Glomerular visceral epithelial cell (primary cell): ENCODE data around the gene SERPINB8.
A peak's percentile ranks its signal among the peaks of the same experiment; 100 is the strongest.

Source experiments
- DNase-seq: peaks from one replicate; pipeline ENCODE4 v3.0.0-alpha.2; 2016; ENCODE audit errors: extremely low spot score

SERPINB8 gene

DNA sequence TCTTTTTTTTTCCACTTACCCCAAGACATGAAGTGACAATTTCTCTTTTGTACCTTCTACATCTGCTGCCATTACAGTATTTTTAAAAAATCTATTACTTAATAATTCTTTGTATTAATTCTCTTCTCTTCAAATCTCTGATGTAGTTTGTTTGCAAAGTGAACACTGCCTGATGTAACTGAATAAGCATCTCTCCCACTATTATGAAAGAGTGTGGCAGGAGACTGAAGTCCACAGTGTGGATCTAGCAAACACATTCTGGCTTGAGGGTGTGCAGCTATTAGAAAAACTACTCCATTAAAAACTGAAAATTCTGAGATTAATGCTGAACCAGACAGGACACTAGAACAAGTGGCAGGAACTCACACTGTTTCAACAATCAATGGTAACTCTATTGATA lies 5.0 kb upstream of the SERPINB8 start:
- no peak for DNase-seq

DNA sequence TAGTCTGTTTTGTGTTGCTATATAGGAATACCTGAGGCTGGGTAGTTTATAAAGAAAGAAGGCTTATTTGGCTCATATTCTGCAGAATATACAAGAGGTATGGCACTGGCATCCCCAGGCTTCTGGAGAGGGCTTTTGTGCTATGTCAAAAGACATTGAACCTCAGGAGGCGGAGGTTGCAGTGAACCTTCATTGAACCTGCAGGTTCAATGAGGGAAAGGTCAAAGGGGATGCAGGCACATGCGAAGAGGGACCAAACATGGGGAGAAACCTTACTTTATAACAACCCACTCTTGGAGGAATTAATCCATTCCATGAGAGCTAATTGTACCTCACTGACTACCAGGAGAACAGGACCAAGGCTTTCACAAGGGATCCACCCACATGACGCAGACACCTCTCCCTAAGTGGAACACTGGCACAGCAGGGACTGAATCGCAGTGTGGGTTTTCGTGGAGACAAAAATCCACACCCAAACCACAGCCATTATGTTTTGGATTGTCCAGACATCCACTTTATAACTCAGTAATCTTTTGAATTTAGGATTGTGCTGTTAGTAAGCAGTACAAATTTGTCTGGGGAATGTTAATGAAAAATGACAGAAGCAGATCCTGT lies 4.1 kb upstream of the SERPINB8 start:
- no peak for DNase-seq

DNA sequence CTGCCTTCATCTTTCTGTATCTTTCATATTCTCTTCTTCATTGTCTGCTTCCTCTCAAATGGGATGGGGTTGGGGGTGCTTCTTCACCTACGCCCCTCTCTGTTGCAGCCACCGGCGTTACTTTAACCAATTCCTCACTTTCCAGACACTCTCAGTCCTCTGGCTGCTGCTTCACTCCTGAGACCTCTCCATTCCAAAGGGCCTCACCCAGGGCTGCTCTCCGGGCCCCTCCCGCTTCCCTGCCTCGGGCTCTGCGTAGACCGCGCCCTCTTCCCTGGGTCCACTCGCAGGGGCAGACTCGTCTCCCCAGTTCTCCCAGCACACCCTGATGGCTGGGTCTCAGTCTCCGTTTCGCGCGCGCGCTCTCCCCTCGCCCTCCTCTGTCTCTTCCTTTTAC lies 926 bp downstream of the SERPINB8 start:
- DNase-seq = peak; percentile 71

DNA sequence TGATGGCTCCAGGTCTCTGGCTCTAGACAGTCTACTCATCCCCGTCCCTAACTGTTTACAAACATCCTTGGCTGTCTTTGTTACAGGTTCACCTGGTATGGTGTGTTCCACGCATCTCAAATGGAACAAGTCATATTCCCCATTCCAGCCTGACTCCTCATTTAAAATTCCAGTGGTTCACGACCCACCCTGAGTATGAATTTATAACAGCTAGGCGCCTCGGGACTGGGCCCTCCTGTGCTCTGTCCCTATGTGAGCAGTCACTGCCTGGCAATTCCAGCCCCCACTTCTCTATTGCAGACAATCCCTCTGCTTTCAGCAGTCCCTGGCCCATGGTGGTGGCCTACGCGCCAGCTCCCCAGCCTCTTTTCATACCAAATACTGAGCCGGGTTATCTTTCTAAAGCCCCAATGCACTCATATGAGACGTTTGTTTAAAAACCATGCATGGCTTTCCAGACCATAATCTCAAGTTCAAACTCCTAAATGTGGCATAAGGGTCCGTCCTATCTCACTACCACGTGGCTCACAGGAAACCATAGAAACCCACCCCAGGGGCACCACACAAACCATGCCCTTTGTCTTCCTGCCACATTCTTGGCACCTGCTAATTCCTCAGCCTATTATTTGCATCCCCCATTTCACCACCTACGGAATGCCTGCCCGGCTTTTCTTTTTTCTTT lies 1.6 kb downstream of the SERPINB8 start:
- no peak for DNase-seq

DNA sequence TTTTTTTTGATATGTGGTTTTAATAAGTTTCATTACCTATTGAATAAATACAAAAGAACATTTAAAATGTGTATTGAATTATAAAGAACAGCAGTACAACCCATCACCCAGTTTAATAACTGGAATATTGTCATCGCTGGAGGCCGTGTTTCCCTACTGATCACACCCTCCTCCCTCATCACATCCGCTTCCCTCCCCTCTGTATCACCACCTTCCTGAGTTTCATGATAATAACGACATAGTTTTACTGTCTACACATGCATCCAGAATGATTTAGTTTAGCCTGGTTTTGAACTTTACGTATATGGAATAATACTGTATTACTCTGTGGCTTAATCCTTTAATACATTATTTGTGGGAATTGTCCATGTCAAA lies 2.1 kb downstream of the SERPINB8 start:
- no peak for DNase-seq

DNA sequence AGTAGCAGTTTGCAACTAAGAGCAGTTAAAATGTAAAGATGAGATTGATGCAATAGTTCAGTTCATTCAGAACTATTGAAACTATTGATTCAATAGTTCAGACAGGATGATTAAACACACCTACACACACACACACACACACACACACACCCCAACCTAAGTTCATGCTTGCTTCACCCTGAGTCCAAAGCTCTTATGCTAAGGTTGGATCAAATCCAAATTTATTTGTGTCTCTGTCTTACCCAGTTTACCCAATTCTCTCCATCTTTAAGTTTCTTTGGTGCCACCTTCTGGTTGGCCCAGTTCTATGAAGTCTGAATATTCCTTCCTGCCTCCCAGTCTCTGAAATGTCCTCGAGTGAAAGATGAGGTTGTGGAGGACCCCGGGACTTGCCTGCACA lies 5.1 kb downstream of the SERPINB8 start:
- DNase-seq = peak; percentile 18

DNA sequence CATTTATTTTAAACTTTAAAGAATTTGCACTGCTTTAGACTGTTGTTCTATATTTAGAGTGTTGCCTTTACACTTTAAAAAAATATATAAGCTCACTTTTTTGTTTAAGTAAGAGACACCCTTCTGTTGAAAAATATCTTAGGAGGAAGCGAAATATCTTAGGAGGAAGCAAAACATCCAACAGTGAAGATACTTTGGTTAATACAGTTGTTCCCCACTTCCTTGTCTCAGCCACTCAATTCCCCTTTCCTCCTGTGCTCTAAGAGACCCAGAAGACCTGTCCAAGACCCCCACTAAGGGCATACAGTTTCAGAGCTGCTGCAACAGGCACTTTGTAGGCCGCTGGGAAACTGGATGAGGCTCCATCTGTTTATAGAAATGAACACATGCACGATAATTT lies 5.7 kb downstream of the SERPINB8 start:
- no peak for DNase-seq

DNA sequence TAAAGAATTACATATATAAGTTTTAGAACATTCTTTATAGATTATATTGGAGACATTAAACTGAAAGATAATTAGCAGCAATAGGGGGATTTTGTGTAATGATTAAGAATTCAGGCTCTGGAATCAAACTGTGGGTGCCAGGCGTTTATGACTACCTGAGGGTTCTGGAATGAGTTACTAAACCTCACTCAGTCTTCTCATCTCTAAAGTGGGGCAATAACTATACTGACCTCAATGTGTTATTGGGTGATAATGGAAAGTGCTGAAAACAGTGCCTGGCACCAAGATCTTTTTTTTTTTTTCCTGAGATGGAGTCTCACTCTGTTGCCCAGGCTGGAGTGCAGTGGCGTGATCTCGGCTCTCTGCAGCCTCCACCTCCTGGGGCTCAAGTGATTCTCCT lies 7.2 kb downstream of the SERPINB8 start:
- no peak for DNase-seq

DNA sequence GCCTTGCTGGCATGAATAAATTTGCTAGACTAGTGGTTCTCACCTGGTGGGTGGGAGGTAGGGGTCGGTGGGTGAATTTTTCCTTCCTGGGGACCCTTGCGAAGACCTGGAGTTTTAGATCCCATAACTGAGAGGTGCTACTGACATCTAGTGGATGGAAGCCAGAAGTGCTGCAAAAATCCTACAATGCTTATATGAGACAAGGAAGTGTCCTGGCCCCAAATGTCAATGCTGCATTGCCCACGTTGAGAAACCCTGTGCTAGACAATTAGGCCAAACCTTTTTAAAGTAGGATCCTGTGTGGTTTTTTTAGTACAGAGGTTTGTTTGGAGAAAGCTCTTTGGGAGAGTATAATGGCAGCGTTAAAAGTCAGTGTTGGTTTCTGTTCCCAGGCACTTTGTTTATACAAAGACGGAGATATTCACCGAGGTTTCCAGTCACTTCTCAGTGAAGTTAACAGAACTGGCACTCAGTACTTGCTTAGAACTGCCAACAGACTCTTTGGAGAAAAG lies 9.6 kb downstream of the SERPINB8 start:
- peak; percentile 61 for DNase-seq

DNA sequence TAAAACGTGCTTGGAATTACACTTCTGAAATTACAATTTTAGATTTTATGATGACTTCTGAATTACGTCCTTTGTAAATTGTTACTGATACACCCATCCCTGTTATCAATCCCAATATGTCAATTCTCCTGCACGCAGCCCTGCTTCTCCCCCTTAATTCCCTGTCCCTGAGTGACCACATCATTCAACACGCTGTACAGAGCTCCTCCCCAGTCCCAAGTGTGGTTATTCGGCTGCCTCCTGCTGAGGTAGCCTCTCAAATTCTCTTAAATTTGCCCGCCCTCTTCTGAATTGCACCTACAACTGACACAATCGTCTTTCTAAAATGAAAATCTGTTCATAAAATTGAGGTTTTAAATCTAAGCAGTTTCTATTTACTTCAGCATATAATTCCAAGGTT lies 10.1 kb downstream of the SERPINB8 start:
- no peak for DNase-seq

DNA sequence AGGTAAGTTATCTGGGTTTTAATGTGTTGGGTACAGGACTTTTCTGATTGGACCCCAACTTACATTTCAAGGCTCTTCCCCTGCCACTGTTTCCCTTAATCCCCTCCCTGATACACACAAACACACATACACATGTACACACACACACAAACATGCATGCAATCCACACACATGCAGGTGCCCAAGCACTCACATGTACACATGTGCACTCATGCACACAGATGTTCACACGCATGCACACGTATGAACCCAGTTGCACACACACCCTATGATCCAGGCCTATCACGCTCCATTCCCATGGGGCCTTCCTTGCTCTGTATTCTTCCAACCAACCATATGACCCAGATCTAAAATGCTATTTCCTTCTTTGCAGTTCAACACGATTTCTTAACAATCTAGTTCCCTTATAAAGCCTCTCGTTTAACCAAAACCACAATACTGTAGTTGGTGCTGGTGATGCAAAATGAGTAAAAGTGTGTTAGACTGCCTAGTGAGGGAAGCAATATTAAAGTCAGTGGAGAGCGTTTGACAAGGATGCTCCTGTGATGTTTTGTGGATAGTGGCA lies 11.1 kb downstream of the SERPINB8 start:
- DNase-seq = no peak

DNA sequence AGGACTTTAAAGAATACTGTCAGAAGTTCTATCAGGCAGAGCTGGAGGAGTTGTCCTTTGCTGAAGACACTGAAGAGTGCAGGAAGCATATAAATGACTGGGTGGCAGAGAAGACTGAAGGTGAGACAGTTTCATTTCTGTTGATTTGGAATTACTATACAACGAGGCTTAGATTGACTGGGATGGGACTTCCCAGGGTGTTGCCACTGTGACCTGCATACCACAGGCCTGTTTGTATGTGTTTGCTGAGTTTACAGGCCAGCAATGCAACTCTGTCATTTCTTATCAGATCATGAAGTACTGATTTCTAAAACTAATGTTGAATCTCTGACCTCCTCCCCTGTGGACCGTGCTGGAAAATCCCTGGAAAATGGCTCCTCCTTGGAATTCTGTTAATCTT lies 11.8 kb downstream of the SERPINB8 start:
- no peak for DNase-seq

DNA sequence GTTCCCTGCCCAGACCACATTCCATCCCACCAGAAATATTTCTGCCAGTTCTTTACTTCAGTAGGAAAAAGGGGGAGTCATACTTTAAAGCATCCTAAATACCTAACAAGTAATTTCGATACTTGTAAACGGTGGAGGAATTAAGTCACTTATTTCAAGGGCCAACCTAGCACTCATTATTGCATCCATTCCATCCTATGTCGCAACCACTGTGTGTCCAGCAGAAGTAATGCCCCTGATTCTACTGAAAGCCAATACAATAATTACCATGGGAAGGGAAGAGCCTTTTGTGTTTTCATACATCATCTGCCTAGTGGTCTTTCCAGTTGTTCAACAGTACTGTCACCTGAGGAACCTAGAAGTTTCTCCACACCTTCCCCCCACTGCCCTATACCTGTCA lies 12.5 kb downstream of the SERPINB8 start:
- no peak for DNase-seq

DNA sequence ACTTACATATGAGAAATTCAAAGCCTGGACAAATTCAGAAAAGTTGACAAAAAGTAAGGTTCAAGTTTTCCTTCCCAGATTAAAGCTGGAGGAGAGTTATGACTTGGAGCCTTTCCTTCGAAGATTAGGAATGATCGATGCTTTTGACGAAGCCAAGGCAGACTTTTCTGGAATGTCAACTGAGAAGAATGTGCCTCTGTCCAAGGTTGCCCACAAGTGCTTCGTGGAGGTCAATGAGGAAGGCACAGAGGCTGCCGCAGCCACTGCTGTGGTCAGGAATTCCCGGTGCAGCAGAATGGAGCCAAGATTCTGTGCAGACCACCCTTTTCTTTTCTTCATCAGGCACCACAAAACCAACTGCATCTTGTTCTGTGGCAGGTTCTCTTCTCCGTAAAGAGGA lies 17.0 kb downstream of the SERPINB8 start:
- DNase-seq = no peak

DNA sequence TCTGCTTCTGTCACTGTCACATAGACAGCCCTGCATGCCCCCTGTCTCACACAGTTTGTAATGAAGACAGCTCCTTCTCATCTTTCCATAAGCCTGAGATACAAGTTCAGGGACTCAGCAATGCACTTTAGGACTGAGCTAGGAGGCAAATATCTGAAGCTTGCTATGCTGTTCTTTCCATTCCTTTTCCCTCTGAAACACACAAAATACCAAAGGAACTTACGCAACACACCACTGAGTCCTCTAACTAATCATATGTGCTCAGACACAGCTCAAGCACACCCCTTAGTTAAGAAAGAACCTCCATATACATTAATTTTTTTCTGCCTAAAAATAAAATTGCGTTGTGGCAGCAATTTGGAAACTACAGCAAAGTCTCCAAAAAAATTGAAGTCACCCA lies 17.9 kb downstream of the SERPINB8 start:
- DNase-seq = no peak

DNA sequence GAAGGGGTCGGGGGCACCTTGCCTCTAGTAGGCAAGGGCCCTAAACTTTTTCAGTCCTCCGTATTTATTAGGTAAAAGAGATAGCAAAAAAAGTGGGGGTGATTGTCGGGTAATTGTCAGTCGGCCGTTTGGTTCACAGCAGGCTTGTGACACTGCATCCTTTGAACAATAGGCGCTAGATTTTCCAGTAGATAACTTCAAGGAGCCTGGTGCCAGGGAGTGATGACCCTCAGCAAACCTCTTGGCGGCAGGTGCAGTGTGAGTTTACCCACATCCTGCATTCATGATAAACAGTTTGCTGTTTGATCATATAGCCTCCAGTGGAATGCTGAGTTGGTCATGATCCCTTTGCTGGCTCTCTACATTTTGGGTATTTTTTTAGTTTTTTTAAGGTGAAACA lies 22.9 kb downstream of the SERPINB8 start:
- no peak for DNase-seq

DNA sequence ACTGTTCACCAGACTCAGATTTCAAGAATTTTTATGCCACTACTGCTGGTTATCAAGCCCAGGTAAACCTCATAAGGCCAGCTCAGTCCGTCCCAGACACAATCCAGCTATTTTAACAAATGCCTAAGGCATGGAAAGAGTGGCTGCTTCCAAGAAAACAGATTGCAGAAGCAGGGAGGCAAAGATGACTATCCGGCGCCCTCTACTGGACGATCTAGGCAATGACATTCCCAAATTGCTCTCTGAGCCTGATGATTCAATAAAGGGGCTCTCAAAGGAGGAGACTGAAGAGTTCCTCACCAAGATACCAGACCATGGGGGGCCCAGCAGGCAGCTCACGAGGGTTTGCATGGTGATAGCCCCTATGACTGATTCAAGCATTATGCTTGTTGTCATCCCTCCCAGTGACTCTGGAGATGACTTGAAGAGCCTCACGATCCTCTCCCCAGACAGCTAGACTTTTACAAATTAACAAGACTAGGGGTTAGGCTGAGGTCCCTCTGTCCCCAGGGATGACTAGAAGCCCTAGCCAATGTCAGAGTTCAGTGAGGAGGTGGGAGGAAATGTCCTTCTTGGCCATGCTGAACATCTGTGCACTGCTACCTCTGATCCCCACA lies 25.0 kb downstream of the SERPINB8 start:
- peak; percentile 31 for DNase-seq

DNA sequence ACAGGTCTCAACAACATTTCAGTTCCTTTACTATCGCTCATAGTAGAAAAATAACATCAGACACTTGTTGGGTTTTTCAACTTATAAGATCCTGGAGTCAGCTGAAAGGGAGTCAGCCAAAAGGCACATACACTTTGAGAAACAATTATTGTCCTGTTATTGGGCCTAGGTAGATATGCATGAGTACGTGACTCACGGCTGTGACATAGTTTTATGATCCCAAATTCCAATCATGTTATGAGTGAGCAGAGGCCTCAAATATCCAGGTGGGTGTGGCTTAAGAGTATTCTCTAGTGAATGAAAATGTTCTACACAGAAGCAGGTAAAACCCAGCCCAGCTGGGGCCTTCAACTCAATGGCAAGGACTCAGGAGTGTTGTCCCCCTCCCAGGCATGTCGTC lies 27.2 kb downstream of the SERPINB8 start:
- no peak for DNase-seq

DNA sequence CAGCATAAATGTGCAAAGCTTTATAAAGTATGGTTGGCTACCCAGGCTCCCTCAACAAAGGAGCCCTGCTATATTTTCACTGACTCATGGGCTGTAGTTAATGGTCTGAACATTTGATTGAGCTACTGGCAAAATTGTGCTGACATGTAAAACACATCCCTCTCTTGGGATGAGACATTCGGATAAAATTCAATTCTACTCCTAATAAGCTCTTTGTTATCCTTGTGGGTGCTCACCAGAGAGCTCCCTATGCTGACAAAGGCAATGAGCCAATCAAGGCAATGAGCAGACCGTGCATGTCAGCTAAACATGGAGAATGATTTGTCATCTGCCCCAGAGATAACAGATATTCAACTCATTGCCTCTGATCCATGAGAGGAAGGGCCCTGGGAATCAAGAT lies 27.7 kb downstream of the SERPINB8 start:
- no peak for DNase-seq

DNA sequence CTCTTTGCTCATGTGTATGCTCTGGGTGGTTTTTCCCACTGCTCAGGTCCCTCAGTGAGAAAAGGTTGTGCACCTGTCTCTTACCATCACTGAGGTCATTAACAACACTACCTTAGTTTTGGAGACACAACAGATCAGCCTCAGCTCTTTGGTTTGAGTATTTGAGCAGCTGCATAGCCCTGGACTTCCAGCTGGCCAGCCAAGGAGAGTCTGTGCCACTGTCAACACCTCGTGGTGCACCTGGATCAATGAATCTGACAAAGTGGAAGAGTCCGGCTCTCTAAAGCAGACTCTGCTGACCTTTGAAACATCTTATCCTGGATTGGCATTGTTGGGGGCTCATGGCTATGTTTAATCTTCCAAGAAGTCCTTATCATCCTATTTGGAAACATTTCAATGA lies 30.0 kb downstream of the SERPINB8 start:
- no peak for DNase-seq

DNA sequence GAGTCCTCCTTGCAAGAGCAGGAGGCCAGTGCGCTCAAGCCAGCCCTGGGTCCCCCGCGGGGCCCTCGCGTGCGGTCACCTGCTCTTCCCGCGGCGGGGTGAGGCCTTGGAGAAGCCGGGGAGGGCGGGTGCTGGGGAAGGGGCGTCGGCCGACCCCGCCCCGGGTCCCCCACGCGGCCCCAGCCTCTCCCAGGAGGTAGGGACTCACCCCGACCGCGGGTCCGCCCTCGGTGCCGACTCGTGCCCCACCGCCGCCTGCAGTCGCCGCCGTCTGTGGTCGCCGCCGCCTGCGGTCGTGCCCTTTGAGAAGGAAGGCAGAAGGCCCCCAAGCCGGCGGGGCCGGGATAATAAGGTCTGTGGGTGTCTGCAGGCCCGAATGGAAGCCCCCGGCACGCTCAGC lies 32.7 kb downstream of the SERPINB8 start:
- no peak for DNase-seq

DNA sequence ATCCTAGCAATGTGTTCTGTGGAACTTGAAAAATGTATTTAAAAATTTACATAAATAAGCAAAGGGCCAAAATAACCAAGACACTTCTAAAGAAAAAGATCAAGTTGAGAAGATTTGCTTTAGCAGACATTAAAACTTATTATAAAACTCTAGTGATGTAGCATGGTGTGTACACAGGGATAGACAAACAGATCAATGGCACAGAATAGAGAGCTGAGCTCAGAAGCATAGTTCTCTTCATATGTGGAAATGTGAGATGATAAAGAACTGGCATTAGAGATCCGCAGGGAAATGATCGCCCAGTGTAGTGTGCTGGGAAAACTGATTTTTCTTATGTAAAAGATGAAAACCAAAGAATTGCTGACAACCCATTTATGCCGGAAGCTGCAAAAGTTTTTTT lies 39.4 kb downstream of the SERPINB8 start:
- DNase-seq = no peak

DNA sequence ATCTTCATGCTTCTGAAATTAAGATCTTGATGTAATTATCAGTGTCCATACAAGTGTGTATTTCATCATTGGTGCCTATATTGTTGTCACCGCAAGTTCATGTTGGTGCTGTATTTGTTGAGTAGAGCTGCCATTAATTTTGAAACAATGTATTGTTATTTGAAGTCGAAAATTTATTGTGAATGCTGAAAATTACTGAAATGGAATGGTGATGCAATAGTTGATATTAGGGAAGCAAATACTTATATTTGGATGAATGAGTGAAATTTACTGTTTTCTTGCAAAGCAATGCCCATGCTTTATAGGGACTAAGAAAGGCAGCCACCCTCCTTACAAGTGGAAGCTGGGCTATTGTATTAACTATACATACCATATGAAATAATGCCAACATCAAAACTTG lies 41.6 kb downstream of the SERPINB8 start:
- DNase-seq = no peak
